SK-N-SH treated with all-trans-retinoic acid at 6 μM for 48 hours (cell line): ENCODE data around the gene ASB2.

Experiments used
- ARNTL ChIP-seq: fragments of 450-650 bp; formaldehyde crosslinking; IDR thresholded peaks from 2 replicates; pipeline ENCODE4 v1.5.0; 2020; ENCODE audit warnings: low read depth, mild to moderate bottlenecking, moderate library complexity, borderline replicate concordance
- ESRRG ChIP-seq: fragments of 250-450 bp; sonication (Bioruptor Pico); IDR thresholded peaks from 2 replicates; pipeline ENCODE4 v1.6.1; 2021; ENCODE audit warnings: mild to moderate bottlenecking
- ZNF565 ChIP-seq: fragments of 450-650 bp; formaldehyde crosslinking; conservative IDR thresholded peaks from 2 replicates; pipeline ENCODE4 v1.5.0; 2020; ENCODE audit warnings: low read depth, mild to moderate bottlenecking, moderate library complexity
- TF ChIP-seq, protein P1 (sequence below): fragments of 250-450 bp; sonication (Bioruptor Pico); IDR thresholded peaks from 2 replicates; pipeline ENCODE4 v1.5.0; 2020; ENCODE audit warnings: mild to moderate bottlenecking, moderate library complexity

DNA sequence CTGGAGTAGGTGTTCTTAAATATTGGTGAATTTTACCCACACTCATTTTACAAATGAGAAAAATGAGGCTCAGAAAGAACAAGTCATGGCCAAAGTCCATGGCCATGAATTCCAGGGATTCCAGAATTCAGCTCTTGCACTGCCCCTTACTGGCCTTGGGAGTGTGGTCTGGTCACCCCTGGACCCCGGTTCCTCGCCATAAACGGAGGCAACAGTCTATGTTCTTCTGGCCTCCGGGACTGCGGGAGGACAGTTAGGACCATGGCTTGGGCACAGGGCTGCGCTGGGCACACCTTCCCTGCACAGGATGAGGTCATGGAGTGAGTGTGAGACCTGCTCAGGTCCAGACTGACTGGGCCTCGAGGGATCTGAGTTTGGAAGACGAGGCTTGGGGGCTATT lies 27.6 kb upstream of the ASB2 start:
- TF ChIP-seq ESRRG (CRISPR knock-in tag) (no peak), ZNF565 (CRISPR knock-in tag) (no peak), ARNTL (no peak)
- TF ChIP-seq, protein P1, sequence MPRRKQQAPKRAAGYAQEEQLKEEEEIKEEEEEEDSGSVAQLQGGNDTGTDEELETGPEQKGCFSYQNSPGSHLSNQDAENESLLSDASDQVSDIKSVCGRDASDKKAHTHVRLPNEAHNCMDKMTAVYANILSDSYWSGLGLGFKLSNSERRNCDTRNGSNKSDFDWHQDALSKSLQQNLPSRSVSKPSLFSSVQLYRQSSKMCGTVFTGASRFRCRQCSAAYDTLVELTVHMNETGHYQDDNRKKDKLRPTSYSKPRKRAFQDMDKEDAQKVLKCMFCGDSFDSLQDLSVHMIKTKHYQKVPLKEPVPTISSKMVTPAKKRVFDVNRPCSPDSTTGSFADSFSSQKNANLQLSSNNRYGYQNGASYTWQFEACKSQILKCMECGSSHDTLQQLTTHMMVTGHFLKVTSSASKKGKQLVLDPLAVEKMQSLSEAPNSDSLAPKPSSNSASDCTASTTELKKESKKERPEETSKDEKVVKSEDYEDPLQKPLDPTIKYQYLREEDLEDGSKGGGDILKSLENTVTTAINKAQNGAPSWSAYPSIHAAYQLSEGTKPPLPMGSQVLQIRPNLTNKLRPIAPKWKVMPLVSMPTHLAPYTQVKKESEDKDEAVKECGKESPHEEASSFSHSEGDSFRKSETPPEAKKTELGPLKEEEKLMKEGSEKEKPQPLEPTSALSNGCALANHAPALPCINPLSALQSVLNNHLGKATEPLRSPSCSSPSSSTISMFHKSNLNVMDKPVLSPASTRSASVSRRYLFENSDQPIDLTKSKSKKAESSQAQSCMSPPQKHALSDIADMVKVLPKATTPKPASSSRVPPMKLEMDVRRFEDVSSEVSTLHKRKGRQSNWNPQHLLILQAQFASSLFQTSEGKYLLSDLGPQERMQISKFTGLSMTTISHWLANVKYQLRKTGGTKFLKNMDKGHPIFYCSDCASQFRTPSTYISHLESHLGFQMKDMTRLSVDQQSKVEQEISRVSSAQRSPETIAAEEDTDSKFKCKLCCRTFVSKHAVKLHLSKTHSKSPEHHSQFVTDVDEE (CRISPR knock-in tag) = no peak
